Measurements from ENCODE around the gene GALNT17.

GALNT17 gene

DNA sequence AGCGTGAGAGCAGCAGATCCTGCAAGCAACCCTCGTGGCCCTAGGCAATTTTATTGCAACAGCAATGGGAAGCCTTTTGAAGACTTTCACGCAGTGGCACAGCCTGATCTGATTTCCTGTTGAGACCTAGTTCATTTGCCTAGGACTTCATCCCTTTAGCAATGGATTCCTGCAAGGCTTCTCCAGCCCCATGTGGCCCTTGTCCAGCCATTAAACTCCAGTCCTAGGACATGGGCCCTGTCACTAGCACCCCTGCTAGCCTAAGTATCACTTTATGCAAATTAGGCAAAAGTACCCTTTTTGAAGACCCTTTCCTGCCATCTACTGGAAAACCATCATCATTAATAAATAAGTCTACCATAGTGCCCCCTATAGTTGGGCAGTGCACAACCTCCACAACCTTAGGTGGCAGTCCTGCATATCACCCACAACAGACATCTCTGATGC, 379.4 kb downstream of the GALNT17 start:
- DNase-seq: no peak

DNA sequence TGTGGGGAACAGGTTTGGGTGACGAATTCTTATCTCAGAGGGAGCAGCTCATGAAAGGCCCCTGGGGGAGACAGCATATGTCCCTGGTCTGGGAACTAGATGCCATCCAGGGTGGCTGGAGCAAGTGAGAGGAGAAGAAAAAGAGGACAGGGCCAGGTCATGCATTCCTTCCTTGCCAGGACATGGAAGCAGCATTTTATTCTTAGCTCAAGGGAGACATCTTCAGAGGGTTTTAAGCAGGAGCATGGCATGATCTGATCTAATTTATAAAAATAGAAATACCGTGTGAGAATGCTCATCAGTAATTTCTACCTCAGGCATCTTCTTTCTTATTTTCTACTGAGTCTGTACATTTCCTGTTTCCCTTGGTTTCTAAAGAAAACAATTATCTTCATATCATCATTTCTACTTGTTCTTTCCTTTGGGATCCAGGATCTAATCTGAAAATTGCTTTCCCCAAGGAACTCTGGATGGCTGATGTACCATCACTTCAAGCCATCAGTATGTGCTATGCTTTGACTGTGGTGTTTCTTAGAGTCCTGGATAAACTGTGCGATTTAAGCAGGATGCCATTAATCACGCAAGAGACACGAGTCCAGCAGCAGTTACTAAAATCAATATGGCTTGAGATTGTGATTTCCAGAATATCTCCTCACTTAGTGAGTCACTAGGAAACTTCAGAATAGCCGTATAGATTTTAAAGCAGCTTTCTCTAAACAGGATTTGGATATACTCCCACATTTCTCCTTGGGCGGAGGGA, 386.2 kb downstream of the GALNT17 start:
- DNase-seq: no peak

DNA sequence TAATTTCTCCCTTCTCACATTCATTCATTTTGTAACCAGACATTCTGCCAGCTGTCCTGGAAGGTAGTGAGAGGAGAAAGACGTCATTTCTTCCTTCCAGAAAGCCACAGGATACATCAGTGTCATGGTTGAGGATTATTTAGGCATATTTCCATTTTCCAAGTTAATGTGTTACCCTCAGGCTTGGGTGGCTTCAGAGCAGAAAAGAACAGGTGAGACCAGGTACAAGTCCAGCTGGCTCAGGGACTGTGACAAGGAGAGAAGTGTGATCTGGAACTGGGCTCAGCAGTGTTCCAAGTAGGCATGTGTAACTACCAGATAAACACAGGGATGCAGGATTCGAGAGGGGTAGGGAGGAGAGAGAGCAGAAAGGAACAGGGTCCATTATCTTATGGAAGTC, 386.9 kb downstream of the GALNT17 start:
- no peak for DNase-seq

DNA sequence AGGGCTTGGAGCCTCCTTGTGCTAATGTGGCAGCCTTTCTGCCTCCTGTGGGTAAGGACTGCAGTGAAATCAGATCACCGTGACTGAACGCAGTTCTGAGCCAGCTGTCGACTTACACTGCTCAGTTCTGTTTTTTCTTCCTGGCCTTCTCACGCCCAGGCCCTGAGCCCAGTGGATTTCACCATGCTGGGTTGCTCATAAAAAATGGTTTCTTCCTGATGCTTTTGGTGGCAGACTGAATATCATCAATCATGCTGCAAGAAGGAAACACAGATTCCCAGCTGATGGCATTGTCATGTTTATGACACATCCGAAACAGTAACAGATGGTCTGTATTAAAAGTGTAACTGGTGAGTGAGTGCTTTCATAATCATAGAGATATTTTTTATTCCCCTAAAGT, 389.6 kb downstream of the GALNT17 start:
- DNase-seq: no peak

DNA sequence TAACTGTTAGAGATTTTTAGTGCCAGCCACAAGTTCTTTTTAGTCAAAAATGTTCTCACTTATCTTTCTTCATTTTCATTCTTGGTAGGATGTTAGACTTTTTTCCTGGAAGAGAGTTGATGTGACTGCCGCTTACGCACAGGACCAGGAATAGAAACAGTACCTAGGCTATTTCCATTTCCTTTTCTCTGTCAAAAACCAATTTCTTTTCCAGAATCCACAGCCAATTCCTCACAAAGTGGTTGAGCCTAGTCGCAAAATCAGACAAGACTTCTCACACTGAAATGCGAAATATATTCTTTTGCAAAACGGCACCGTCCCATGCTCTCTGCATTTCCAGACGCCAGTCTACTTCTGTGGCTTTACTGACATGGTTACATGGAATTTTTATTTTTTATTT, 394.2 kb downstream of the GALNT17 start:
- DNase-seq: no peak

DNA sequence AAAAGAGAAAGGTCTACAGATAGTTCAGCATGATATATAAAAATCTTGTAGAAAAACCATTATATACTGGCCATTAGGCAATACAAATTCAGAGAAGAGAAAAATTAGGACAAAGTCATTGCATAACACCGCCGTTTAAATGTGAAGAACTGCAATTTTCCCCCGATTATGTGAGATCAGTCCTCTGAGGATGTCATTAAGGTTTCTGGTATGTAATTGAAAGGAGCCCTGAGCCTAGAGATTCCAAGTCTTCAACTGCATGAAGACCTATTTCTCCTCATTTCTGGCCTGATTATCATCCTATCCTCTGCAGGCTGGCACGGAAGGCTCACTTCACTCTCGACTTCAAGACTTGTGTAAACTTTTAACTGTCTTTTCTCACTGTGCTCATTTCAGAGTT, 395.3 kb downstream of the GALNT17 start:
- DNase-seq: no peak

DNA sequence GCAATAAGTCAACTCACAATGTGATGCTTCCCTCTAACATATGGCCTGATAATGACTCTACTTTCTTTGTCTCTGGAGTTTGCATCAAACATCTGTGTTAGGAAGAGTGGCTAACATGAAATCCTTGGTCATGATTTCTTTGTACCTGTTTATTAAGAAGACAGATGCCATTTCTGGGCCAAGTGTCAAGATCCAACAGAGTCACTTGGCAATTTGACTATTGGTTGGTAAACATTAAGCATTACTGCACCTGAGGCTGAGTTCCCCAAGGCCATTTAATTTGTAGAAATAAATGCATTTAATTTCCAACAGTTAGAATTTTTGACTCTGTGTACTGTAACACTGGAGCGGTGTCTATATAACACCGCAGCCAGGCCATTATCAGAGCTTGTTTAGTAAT, 403.7 kb downstream of the GALNT17 start:
- no peak for DNase-seq

DNA sequence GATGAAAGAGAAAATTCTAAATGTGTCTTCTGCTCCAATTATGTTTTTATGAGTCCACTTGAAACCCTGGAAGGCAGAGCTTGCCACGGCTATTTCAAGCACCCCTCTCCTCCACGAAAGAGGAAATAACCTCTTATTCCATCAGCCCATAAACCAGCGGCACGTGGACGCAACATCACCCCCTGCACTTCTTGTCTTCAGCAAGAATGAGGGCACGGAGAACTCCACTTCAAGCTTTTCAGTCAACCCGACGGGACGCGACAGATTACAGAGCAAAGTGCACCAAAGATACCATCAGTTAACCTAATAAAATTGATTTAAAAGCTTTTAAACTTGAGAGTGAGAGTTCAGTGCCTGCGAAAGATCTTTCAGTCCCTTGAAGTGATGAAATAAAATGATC, 406.3 kb downstream of the GALNT17 start:
- DNase-seq: no peak

DNA sequence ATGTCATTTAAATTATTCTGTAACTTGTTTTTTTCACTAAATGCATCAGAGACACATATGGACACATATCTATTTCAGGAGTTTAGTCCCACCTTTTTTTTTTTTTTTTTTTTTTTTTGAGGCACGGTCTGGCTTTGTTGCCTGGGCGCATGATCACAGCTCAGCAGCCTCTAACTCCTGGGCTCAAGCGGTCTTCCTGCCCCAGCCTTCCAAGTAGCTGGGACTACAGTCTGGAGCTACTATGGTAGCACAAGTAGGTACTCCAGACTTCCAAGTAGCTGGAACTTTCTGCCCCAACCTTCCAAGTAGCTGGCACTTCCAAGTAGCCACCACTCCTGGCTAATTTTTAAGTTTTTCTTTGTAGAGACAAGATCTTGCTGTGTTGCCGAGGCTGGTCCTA, 407.7 kb downstream of the GALNT17 start:
- no peak for DNase-seq

DNA sequence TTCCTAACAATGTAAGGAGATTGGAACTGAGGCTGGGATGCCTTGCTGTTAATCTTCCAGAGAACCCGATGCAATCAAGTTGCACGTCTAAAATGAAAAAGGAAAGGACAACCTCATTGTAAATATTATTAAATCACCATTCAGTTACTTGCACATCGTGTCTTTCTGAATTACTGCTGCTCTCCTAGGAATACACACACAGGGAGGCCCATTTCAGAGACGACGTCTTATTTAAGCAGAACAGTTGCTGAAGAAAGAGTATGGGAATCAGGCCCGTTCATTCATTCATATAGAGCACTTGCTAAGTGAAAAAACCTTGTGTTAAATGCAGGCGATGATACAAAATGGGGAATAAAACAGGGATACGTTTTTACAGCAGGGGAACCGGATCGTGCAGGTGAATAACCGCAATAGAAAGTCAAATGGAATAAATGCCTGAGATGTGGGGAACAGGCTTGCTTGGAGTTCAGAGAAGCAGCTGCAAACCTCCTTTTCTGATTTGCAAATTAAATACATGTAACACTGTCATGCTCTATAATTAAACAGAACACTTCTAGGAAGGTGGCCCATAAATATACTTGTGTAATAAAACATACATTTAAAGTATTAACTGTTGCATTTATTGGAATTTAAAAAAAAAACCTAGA, 409.9 kb downstream of the GALNT17 start:
- DNase-seq: no peak

DNA sequence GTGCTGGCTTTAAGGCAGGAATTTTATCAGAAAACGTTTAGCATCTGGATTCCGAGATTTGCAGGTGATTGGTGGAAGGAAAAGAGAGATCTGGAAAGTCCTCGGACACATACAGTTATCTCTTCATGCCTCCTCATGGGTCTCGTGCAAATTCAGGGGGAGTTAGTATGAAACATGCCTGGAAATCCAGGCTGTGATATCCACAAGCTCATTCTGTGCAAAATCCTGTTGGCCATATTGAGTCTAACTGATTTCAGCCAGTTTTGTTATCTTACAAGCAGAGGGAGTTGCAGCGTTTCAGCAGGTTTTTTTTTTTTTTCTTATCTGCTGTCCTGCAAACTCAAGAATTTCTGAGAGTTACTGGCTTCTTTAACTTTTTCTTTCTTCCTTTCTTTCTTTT, 411.5 kb downstream of the GALNT17 start:
- DNase-seq: no peak

DNA sequence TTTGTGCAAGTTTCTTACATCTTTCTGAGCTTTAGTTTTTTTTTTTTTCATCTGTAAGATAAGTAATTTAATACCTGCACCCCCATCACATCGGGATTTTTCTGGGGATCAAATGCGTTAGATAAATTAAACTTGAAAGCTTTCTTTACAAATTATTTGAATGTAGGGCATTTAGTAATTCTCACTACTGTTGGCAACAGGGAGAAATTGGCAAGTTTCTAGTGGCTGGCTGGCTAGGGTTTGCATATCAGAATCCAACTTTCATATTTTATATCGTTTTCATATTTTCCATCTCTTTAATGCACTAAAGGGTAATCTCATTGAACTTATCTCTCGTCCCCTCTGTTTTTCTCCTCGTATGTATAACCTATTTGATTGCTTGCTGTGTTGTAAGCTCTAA, 412.9 kb downstream of the GALNT17 start:
- DNase-seq: no peak

DNA sequence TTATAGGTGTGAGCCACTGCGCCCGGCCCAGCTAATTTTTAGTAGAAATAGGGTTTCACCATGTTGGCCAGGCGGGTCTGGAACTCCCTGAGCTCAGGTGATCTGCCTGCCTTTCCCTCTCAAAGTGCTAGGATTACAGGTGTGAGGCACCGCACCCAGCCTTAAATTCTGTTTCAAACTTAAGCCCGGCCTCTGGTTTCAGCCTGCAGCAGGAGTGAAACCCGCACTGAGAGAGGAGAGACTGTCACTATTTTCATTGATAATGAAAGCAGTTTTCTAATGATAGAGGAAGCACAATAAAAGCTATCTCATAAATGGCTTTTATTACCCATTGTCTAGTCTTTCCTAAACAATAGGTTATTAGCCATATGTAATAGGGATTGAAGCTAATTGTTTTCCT, 415.5 kb downstream of the GALNT17 start:
- DNase-seq: no peak

DNA sequence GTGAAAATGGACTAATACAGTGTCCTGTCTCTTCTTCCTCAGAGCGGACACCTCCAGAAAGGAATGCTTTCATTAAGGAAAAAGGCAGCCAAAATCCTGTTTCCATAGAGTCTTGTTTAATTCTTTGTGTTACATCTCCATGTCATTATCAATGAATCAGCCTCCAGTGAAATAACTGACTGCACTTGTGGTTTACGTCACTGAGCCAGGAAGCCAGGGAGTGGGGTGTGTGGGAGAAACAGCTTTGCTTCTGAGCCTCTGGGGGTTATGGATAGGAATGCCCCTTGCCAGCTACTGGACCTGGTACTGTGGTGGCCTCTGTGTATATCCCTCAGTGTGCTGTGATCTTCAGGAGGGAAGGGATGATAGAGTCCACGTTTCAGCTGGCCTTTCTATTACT, 416.8 kb downstream of the GALNT17 start:
- no peak for DNase-seq

DNA sequence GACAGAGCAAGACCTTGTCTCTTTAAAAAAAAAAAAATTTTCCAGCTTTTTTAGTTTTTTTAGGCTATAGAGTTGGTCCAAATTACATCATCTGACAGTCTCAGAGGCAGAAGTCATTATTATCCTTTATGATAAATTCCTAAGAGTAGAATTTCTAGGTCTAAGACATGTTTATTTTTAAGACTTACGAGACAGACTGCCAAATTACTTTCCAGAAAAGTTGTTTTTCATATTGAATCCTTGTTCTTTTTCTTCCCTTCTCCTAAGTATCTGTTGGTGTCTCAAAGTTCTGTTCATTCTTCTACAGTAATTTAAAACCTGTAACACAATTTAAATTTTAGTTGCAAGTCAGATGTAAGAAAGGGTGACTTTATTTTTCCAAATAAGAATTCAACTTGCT, 421.4 kb downstream of the GALNT17 start:
- no peak for DNase-seq

DNA sequence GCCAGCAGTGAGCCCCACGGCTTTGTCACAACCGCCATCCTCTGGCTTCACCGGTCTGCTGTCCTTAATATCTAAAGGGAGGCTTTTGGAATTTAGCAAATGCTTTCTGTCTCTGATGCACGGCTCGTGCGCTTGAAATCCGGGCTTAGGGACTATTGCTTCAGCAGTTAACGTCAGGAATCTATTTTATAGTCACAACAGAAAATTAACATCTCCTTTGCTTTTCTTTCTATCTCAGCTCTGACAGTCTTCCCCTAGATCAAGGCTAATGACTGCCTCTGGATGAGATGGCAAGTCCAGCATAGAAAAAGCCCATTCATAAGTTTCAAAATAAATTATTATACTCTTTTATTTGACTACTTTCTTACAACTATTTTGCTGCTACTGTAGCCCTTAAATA, 423.8 kb downstream of the GALNT17 start:
- no peak for DNase-seq

DNA sequence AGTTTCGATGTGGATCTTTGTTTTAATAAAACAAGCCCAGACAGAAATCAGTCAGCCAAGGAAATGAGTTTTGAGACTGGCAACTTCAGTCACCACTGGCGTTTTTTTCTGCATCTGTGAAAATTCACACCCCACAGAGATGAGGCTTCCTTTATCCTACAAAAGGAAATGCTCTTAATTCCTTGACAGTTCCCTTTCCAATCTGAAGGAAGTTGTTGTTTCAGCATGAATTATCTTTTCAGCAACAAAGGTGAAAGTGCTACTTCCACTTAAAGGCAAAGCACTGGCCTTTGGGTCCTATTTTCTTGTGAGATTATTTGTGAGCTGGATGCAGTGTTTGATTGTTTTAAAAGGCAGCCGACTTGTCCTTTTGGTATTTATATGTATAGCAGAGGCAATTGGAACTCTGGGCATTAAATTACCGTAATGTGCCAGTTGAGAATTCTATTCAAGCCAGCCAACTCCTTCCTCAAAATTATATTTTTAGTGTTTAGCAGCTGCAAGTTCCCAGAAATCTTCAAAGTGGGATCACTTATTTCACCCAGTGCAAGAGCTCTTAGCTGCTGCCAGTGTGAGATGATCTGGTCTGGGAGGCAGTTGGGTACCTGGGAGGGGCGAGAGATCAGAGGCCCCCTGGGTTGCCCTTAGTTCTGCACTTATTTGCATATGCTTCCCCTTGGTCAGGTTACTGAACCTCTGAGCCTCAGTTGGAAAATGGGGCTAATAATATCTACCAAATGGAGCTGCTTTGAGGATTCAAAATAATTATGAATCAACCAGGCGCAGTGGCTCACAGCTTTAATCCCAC, 427.1 kb downstream of the GALNT17 start:
- no peak for DNase-seq

DNA sequence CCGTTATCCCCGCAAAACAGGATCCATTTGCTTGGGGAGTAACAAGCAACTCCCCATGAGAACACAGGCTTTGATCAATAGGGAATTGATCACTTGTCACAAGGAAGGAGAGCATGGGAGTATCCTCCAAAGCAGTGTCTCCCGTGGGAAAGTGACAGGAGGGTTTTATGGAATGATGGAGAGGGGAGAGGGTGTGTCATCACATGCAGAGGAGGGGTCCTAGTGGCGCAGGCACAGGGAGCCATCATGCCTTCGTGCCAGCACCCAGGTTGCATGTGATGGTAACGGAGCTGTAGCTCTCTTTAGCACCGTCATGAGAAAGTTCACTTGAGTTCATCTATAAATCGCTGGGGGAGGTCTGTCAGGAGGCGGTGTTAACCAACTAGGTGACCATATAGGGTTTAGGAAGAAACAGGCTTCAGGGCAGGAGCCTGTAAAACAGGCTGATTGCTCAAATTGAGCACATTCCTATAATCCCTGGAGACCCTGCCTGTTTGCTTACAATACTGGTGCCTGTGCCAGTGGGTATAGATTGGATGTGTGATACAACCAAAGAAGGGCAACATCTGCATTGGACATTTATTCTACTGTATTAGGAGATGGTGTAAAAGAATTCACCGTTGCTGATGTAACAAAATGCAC, 428.5 kb downstream of the GALNT17 start:
- no peak for DNase-seq

DNA sequence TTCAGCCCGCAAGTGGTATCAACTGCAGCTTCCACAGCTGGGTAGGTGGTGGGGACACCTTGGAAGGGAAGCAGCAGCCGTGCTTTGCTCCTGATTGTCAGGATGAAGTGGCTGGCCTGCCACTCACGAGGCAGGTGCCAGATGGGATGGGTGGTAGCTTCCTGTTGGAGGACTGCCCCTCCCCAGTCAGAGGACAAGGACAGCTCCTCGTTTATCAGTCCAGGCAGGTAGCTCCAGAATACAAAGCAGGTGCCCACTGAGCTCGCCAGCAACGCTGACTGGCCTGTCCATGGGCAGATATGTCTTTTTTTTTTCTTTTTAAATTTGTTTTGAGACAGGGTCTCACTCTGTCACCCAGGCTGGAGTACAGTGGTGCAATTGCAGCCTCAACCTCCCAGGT, 431.3 kb downstream of the GALNT17 start:
- no peak for DNase-seq

DNA sequence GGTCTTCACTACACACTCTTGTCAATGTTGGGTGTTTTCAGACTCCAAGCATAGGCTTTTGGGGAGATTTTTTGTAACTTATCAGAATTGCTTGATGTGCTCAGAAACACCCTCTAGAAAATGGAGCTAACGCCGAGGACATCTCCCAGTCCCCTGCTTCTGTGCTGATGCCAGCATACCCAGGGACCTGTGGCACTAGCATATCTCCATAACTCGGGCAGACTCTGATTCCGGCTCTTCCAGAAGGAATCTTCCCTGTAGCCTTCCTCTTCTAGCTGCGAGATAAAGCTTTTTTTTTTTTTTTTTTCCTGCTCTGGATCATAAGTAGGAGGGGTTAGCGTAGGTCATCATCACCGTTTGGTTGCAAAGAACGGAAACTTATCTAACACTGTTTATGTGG, 434.4 kb downstream of the GALNT17 start:
- DNase-seq: no peak

DNA sequence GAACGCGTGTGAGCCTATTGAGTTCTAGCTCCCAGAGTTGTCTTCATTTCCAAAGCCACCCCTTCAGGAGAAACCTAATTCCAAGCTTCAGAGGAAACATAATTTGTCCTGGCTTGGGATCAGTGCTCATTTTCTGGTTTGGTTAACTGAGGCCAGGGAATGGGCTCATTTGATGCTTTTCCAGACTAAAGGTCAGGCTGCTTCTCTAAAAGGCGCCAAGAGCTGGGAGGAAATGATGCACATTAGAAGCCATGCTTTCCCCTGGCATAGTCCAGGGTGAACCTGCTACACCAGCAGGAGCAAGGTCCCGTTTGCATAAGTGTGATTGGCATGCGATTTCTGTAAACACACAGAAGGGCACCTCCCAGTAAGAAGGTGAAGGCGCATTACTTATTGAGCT, 435.0 kb downstream of the GALNT17 start:
- DNase-seq: no peak

DNA sequence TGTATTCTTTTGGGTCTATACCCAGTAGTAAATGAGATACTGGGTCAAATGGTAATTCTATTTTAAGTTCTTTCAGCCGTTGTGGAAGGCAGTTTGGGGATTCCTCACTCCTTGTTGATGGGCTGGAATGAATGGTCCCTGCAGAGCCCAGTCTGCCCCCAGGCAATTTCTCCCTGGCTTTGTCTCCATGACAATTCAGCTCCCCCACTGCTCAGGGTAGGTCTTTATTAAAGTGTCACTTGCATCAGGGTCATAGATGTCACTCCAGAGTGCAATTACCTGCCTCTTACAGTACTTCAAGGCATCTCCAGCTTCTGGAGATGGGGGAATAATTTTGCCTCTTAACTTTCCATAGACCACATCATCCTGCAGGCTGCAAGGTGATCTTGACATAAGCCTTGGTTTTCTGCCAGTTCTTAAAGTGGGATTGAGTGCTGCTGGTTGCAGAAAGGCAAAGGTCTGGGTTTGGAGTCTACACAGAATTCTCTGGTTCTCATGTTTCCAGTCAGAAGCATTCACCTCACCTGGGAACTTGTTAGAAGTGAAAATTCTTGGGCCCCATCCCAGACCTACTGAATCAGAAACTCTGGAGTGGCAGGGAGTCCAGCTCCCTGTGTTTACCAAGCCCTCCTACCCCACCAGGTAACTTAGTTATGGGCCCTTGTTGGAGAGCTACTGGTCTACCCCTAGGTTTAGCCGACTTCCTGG, 442.4 kb downstream of the GALNT17 start:
- no peak for DNase-seq

DNA sequence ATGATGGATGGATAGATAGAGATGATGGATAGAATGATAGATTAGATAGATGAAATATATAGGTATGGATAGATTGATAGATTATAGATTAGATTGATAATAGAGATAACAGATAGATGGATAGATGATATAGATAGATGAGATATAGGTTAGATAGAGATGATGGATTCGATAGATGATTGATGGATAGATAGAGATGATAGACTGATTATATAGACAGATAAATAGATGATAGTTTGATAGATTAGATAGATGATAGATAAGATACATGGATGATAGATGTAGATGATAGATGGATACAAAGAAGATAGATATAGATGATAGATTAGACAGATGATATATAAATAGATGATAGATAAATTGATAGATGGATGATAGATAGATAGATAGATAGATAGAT, 448.1 kb downstream of the GALNT17 start:
- no peak for DNase-seq

Data from NCI-H2081 (cell line).